SK-N-MC (cell line): ENCODE measurements around the gene CACNA2D2.

Source experiments
- EZH2 ChIP-seq: fragments of 200-600 bp; sonication (generic); IDR thresholded peaks from one replicate; pipeline ENCODE4 v1.6.1; 2017; ENCODE audit warnings: antibody characterized with exemption
- POLR2AphosphoS5 ChIP-seq: IDR thresholded peaks from 2 replicates; pipeline ENCODE4 v1.6.1; 2012; ENCODE audit warnings: mild to moderate bottlenecking, low read depth, low read length, borderline replicate concordance

GRCh38 chr3:50521572-50521971, 18.1 kb upstream of the CACNA2D2 start:
- TF ChIP-seq POLR2AphosphoS5 (no peak), EZH2 (no peak)
